ENCODE results near the gene NDUFB11. TPM values are rescaled to one million over a fixed set of nuclear protein-coding genes. Genes with fewer than 3 reads are reported as not detected.

NDUFB11 gene
- total RNA-seq, 2 donors from 2014 or later, result 24.0 to 35.3 TPM

DNA sequence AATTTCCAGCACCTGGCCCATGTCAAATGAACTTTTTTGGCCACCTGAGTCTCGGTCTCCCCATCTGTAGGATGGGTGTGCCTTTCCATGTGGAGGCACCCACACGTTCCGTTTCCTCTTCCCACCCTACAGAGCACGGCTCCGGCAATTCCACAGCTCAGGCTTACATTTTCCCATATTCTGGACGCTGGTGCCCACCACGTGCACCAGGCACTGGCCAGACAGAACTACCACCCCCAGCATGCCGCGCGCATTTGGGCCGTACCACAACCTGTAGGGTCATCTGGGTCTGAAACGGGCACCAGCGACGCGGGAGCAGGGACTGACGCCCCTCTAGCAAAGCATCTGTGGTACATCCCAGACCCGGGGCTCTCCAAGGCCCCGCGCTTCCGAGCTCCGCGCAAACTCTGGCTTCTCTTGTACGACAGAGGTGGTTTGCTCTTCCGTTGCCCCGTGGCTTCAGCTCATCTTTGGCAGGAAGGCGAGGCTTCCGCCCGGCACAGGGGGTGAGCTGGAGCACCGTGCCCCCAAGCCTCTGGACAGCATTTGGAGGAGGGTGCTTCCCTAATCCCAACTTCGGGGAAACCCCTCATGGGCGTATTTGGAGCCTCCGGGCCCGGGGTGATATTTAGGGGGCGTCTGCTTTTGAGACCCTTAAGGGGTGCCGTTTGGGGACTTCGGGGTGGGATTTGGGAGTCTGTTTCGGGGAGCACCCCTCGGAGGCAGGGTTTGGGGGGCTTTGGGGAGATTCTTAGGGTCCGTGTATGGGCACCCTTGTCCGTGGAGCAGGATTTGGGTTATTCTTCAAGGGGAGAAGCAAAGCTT is 46.2 kb upstream of the NDUFB11 start:
- TF ChIP-seq, protein P1, sequence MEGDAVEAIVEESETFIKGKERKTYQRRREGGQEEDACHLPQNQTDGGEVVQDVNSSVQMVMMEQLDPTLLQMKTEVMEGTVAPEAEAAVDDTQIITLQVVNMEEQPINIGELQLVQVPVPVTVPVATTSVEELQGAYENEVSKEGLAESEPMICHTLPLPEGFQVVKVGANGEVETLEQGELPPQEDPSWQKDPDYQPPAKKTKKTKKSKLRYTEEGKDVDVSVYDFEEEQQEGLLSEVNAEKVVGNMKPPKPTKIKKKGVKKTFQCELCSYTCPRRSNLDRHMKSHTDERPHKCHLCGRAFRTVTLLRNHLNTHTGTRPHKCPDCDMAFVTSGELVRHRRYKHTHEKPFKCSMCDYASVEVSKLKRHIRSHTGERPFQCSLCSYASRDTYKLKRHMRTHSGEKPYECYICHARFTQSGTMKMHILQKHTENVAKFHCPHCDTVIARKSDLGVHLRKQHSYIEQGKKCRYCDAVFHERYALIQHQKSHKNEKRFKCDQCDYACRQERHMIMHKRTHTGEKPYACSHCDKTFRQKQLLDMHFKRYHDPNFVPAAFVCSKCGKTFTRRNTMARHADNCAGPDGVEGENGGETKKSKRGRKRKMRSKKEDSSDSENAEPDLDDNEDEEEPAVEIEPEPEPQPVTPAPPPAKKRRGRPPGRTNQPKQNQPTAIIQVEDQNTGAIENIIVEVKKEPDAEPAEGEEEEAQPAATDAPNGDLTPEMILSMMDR (IDR thresholded peaks at IDR 0.05), result no peak
- Histone ChIP-seq H3K36me3 (peaks cover 5% of the 10 kb centered on the region), H3K27ac (no peak overlapping the region), H3K9me3 (no peaks in the 10 kb centered on the region), H3K4me1 (ENCODE audit: control insufficient read depth in 1 of 2, low read depth in 2 of 2) (peaks cover 9% of the 10 kb centered on the region in 2 donors), H3K27me3 (replicated peaks; ENCODE audit: insufficient read depth) (no peaks in the 10 kb centered on the region), H3K4me3 (peak overlapping the region; percentile 76)
- ATAC-seq (ENCODE audit: insufficient number of reproducible peaks, low FRiP score, low read depth), result no peak
- peak; percentile 63 for DNase-seq (ENCODE audit: low spot score)

DNA sequence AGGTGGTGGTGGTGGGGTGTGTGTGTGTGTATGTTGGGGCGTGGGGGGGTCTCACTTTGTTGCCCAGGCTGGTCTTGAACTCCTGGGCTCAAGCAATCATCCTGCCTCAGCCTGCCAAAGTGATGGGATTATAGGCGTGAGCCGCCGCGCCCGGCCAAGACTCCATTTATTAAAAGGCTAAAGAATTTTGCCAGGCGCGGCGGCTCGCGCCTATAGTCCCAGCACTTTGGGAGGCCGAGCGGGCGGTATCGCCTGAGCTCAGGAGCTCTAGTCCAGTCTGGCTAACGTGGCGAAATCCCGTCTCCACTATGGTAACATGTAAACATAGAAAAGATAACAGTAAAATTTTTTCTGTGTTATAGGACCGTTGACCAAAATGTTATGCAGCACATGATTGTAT is 45.4 kb upstream of the NDUFB11 start:
- TF ChIP-seq, protein P1 (IDR thresholded peaks at IDR 0.05), result no peak
- DNase-seq (ENCODE audit: low spot score), result no peak
- ATAC-seq (ENCODE audit: insufficient number of reproducible peaks, low FRiP score, low read depth), result no peak

DNA sequence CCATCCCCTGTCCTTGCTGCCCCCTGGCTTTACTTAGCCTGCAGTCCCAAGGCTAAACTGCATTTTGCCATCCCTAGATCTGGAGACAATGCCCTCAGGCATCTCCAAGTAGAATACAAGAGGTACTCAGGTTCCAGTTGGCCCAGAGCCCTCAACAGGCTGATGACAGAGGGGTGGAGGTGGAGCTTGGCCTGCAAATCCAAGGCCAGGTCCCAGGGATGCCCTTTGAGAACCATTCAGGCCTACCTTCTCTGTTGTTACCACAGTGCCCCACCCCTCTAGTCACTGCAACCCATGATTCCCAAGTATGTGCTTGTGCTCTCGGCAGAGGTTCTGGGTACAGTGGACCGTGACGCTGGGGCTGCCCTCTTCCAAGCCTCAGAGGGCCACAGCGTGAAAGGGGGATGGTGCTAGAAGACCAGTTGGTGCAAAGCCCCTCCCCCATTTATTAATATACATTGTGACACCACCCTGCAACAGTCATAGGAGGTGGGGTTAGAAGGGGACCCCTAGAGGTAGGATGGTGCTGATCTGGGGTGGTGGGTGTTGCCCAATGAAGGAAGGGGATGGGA is 42.7 kb upstream of the NDUFB11 start:
- DNase-seq (ENCODE audit: low spot score), result no peak

More for the DNA sequence above, 45.4 kb upstream of the NDUFB11 start:
- Histone ChIP-seq H3K9me3 (no peaks in the 10 kb centered on the region), H3K4me3 (no peak overlapping the region), H3K27ac (no peak overlapping the region), H3K4me1 (ENCODE audit: control insufficient read depth in 1 of 2, low read depth in 2 of 2) (peaks cover 2 to 4% of the 10 kb centered on the region in 2 donors), H3K27me3 (replicated peaks; ENCODE audit: insufficient read depth) (no peaks in the 10 kb centered on the region), H3K36me3 (peaks cover 12% of the 10 kb centered on the region)

DNA sequence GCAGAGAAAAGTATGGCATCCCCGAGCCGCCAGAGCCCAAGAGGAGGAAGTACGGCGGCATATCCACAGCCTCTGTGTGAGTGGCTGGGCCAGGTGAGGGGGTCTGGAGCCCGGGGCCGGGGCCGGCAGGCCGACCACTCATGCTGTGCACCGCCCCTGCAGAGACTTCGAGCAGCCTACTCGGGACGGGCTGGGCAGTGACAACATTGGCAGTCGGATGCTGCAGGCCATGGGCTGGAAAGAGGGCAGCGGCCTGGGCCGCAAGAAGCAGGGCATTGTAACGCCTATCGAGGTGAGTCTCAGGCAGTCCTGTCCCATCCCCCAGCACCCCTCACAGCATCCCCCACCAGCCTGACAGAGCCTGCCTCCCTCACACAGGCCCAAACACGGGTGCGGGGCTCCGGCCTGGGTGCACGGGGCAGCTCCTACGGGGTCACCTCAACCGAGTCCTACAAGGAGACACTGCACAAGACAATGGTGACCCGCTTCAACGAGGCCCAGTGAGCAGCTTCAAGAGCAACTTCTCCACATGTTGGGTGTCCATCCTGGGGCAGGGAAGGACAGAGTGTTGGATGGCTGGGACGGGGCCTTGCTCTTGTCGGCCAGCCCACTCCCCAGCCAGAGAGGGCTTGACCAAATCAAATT is 41.7 kb upstream of the NDUFB11 start:
- ATAC-seq (ENCODE audit: insufficient number of reproducible peaks, low FRiP score, low read depth), result no peak
- TF ChIP-seq, protein P1 (IDR thresholded peaks at IDR 0.05), result no peak
- Histone ChIP-seq H3K27me3 (replicated peaks; ENCODE audit: insufficient read depth) (no peaks in the 10 kb centered on the region), H3K36me3 (peaks cover 26% of the 10 kb centered on the region), H3K4me3 (no peak overlapping the region), H3K4me1 (ENCODE audit: control insufficient read depth in 1 of 2, low read depth in 2 of 2) (no peaks in the 10 kb centered on the region), H3K27ac (no peak overlapping the region), H3K9me3 (no peaks in the 10 kb centered on the region)
- no peak for DNase-seq (ENCODE audit: low spot score)

More for the DNA sequence above, 42.7 kb upstream of the NDUFB11 start:
- TF ChIP-seq, protein P1 (IDR thresholded peaks at IDR 0.05), result no peak
- Histone ChIP-seq H3K4me1 (ENCODE audit: control insufficient read depth in 1 of 2, low read depth in 2 of 2) (no peaks in the 10 kb centered on the region), H3K36me3 (peaks cover 18% of the 10 kb centered on the region), H3K27ac (no peak overlapping the region), H3K4me3 (no peak overlapping the region), H3K27me3 (replicated peaks; ENCODE audit: insufficient read depth) (no peaks in the 10 kb centered on the region), H3K9me3 (no peaks in the 10 kb centered on the region)
- no peak for ATAC-seq (ENCODE audit: insufficient number of reproducible peaks, low FRiP score, low read depth)

DNA sequence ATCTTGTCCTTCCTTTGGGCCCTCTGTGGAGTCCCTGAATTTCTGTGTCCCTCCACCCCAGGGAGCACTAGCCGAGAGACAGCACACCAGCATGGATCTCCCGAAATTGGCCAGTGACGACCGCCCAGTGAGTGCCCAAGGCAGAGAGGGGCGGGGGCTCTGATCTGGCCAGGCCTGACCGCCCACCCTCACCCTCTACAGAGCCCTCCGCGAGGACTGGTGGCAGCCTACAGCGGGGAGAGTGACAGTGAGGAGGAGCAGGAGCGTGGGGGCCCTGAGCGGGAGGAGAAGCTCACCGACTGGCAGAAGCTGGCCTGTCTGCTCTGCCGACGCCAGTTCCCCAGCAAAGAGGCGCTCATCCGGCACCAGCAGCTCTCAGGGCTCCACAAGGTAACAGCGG is 40.7 kb upstream of the NDUFB11 start:
- H3K4me3 ChIP-seq, result no peak overlapping the region
- H3K4me1 ChIP-seq (ENCODE audit: control insufficient read depth in 1 of 2, low read depth in 2 of 2), result no peaks in the 10 kb centered on the region
- no peaks in the 10 kb centered on the region for H3K27me3 ChIP-seq (replicated peaks; ENCODE audit: insufficient read depth)
- DNase-seq (ENCODE audit: low spot score), result no peak
- no peak for ATAC-seq (ENCODE audit: insufficient number of reproducible peaks, low FRiP score, low read depth)
- peaks cover 27% of the 10 kb centered on the region for H3K36me3 ChIP-seq
- no peak overlapping the region for H3K27ac ChIP-seq
- TF ChIP-seq, protein P1 (IDR thresholded peaks at IDR 0.05), result no peak
- no peaks in the 10 kb centered on the region for H3K9me3 ChIP-seq
